Neutrophil (primary cell): ENCODE measurements around the gene PRRG4.
A peak's percentile ranks its signal among the peaks of the same experiment; 100 is the strongest.

Source experiments
- H3K27ac ChIP-seq: fragments of 200-600 bp; sonication (generic); 2 replicates; pipeline ENCODE4 v1.5.1; 2016; ENCODE audit warnings: mild to moderate bottlenecking, moderate library complexity
- H3K27me3 ChIP-seq: fragments of 200-600 bp; sonication (generic); 2 replicates; pipeline ENCODE4 v1.6.0; 2016; ENCODE audit warnings: mild to moderate bottlenecking
- H3K36me3 ChIP-seq: fragments of 200-600 bp; sonication (generic); 2 replicates; pipeline ENCODE4 v1.5.1; 2017
- H3K4me1 ChIP-seq, 2 experiments: fragments of 200-600 bp in 1 of 2; sonication (generic) in 1 of 2; 1 replicate in 1 of 2; 2 replicates in 1 of 2; pipeline versions ENCODE4 v1.5.1 to v1.6.1; 2013 to 2016; ENCODE audit warnings: low read depth in 1 of 2, low read length in 1 of 2, mild to moderate bottlenecking in 1 of 2, moderate library complexity in 1 of 2; ENCODE audit not compliant: control insufficient read depth in 1 of 2, insufficient read depth in 1 of 2
- H3K4me3 ChIP-seq, 2 experiments: fragments of 200-600 bp in 1 of 2; sonication (generic) in 1 of 2; 1 replicate in 1 of 2; 2 replicates in 1 of 2; pipeline ENCODE4 v1.5.1; 2013 to 2016; ENCODE audit warnings: low read depth in 1 of 2, low read length in 1 of 2, mild to moderate bottlenecking in 1 of 2, moderate library complexity in 1 of 2
- H3K9me3 ChIP-seq: fragments of 200-600 bp; sonication (generic); 2 replicates; pipeline ENCODE4 v1.5.1; 2016
- CTCF ChIP-seq: fragments of 200-600 bp; sonication (generic); IDR thresholded peaks from 2 replicates; pipeline ENCODE4 v1.5.1; 2016; ENCODE audit warnings: antibody characterized with exemption

PRRG4 gene

GRCh38 chr11:32817181-32817851 is 12.4 kb upstream of the PRRG4 start:
- no peak overlapping the region for H3K4me3 ChIP-seq
- H3K36me3 ChIP-seq, result no peaks in the 10 kb centered on the region
- H3K9me3 ChIP-seq, result no peaks in the 10 kb centered on the region
- TF ChIP-seq CTCF, result no peak
- no peak overlapping the region for H3K27ac ChIP-seq
- no peaks in the 10 kb centered on the region for H3K27me3 ChIP-seq
- H3K4me1 ChIP-seq, result peaks cover 9 to 10% of the 10 kb centered on the region in 2 experiments

GRCh38 chr11:32817852-32818183 is 11.9 kb upstream of the PRRG4 start:
- peaks cover 14 to 15% of the 10 kb centered on the region in 2 experiments for H3K4me1 ChIP-seq
- H3K4me3 ChIP-seq, result no peak overlapping the region
- no peaks in the 10 kb centered on the region for H3K36me3 ChIP-seq
- H3K27me3 ChIP-seq, result no peaks in the 10 kb centered on the region
- TF ChIP-seq CTCF, result no peak
- no peaks in the 10 kb centered on the region for H3K9me3 ChIP-seq
- H3K27ac ChIP-seq, result no peak overlapping the region

GRCh38 chr11:32819187-32819586 is 10.5 kb upstream of the PRRG4 start:
- no peak overlapping the region for H3K27ac ChIP-seq
- no peaks in the 10 kb centered on the region for H3K27me3 ChIP-seq
- H3K4me3 ChIP-seq, result no peak overlapping the region
- TF ChIP-seq CTCF, result no peak
- no peaks in the 10 kb centered on the region for H3K9me3 ChIP-seq
- peaks cover 27 to 28% of the 10 kb centered on the region in 2 experiments for H3K4me1 ChIP-seq
- no peaks in the 10 kb centered on the region for H3K36me3 ChIP-seq

GRCh38 chr11:32820497-32820896 is 9.2 kb upstream of the PRRG4 start:
- TF ChIP-seq CTCF, result no peak
- H3K4me3 ChIP-seq, result no peak overlapping the region
- no peaks in the 10 kb centered on the region for H3K27me3 ChIP-seq
- peaks cover 34 to 35% of the 10 kb centered on the region in 2 experiments for H3K4me1 ChIP-seq
- H3K9me3 ChIP-seq, result no peaks in the 10 kb centered on the region
- no peaks in the 10 kb centered on the region for H3K36me3 ChIP-seq
- H3K27ac ChIP-seq, result no peak overlapping the region

GRCh38 chr11:32821517-32821916 is 8.2 kb upstream of the PRRG4 start:
- H3K27ac ChIP-seq, result peak overlapping the region; percentile 80
- no peaks in the 10 kb centered on the region for H3K36me3 ChIP-seq
- H3K27me3 ChIP-seq, result no peaks in the 10 kb centered on the region
- no peak for TF ChIP-seq CTCF
- peaks cover 34 to 35% of the 10 kb centered on the region in 2 experiments for H3K4me1 ChIP-seq
- no peak overlapping the region for H3K4me3 ChIP-seq
- no peaks in the 10 kb centered on the region for H3K9me3 ChIP-seq
